Spleen (tissue), 11 donors: ENCODE data around the gene TSPAN8. TPM values are rescaled to one million over a fixed set of nuclear protein-coding genes. Genes with fewer than 3 reads are reported as not detected.

ENCODE experiments used
- DNase-seq: peaks from one replicate; pipeline ENCODE4 v3.0.0-alpha.2; 2020
- H3K27ac ChIP-seq, 8 donors: fragments of 200-600 bp; sonication (generic) in 7 of 8; 1 replicate in 4 of 8; 2 replicates in 4 of 8; pipeline versions ENCODE4 v1.5.0 to v1.8.0; 2016 to 2021; ENCODE audit warnings: inconsistent platforms in 4 of 8, mild to moderate bottlenecking in 4 of 8, moderate library complexity in 1 of 8
- H3K27me3 ChIP-seq, 7 donors: fragments of 200-600 bp; sonication (generic) in 6 of 7; replicated peaks in 1 of 7; 1 replicate in 4 of 7; 2 replicates in 3 of 7; pipeline versions ENCODE4 v1.5.0 to v1.8.0; 2016 to 2021; ENCODE audit warnings: inconsistent platforms in 3 of 7, mild to moderate bottlenecking in 1 of 7
- H3K36me3 ChIP-seq, 6 donors: fragments of 200-600 bp; sonication (generic) in 5 of 6; 1 replicate in 4 of 6; 2 replicates in 2 of 6; pipeline versions ENCODE4 v1.5.0 to v1.8.0; 2016 to 2021; ENCODE audit warnings: inconsistent platforms in 2 of 6
- H3K4me1 ChIP-seq, 6 donors: fragments of 200-600 bp; sonication (generic) in 5 of 6; 1 replicate in 3 of 6; 2 replicates in 3 of 6; pipeline versions ENCODE4 v1.5.0 to v1.8.0; 2016 to 2021; ENCODE audit warnings: inconsistent platforms in 3 of 6
- H3K4me3 ChIP-seq, 8 donors: fragments of 200-600 bp; sonication (generic) in 7 of 8; 1 replicate in 4 of 8; 2 replicates in 4 of 8; pipeline versions ENCODE4 v1.5.0 to v1.8.0; 2016 to 2021; ENCODE audit warnings: inconsistent platforms in 4 of 8, mild to moderate bottlenecking in 4 of 8, moderate library complexity in 2 of 8
- H3K9me3 ChIP-seq, 8 donors: fragments of 200-600 bp; sonication (generic) in 7 of 8; 1 replicate in 4 of 8; 2 replicates in 4 of 8; pipeline versions ENCODE4 v1.5.0 to v1.8.0; 2016 to 2021; ENCODE audit warnings: inconsistent platforms in 4 of 8
- CTCF ChIP-seq, 11 experiments: fragments of 200-600 bp in 7 of 11; fragments of 450-650 bp in 4 of 11; sonication (generic) in 4 of 11; IDR thresholded peaks in 8 of 11; conservative IDR thresholded peaks in 3 of 11; 1 replicate in 7 of 11; 2 replicates in 4 of 11; pipeline versions ENCODE4 v1.4.0 to v1.8.0; 2016 to 2021; ENCODE audit warnings: antibody characterized with exemption in 11 of 11, inconsistent platforms in 4 of 11, mild to moderate bottlenecking in 1 of 11
- POLR2A ChIP-seq, 3 donors: fragments of 450-650 bp; IDR thresholded peaks; one replicate each; pipeline ENCODE4 v1.5.1; 2017; ENCODE audit warnings: antibody characterized with exemption in 3 of 3, mild to moderate bottlenecking in 1 of 3
- POLR2AphosphoS5 ChIP-seq, 3 donors: sonication (generic); formaldehyde crosslinking; IDR thresholded peaks; one replicate each; pipeline ENCODE4 v1.5.1; 2017; ENCODE audit warnings: antibody characterized with exemption in 3 of 3
- WGBS, 5 donors: extraction: QIAGEN DNeasy Blood & Tissue Kit in 3 of 5; methylation state at CpG; one replicate each; pipeline versions ENCODE4 v1.1.5 to v1.1.7; 2013 to 2018; 5-methylcytosine and 5-hydroxymethylcytosine counted together
- intact Hi-C: fragments of 100-400 bp; cut with DNase I; formaldehyde crosslinking; loops from one replicate; pipeline ENCODE4 v1.15.0; 2023; ENCODE audit warnings: low total_unique reads
- polyA plus RNA-seq, 3 donors: library from polyadenylated mRNA; stranded (reverse); fragments of 200-250 nt; gene quantifications; one replicate each; pipeline ENCODE4 v1.2.1, GENCODE V29; 2013
- total RNA-seq, 7 donors: library from RNA; depleted of rRNA in 3 of 7; stranded (reverse); fragments of >200 nt in 3 of 7; fragmentation: NEBNext Ultra II Directional in 4 of 7; extraction: Animal tissue kit (Norgen Biotek cat#: 25700) in 4 of 7; gene quantifications; one replicate each; pipeline versions ENCODE4 v1.1.0 to v1.2.1, GENCODE V29; 2016 to 2021
- donor health status: healthy with polysubstance abuse.
- donor health status: DM: no; HTN: no; CAD: no; lungs with moderate emphysema.
- donor health status: DM: no; HTN: no; CAD: no.
- donor health status: Bipolar disorder and iron deficiency.
- donor health status: healthy.
- donor health status: DM: no; HTN: no; CAD: no.
- donor health status: DM: yes; HTN: yes; CAD: no.

Gene TSPAN8
- total and polyA plus RNA-seq, 10 donors, result 0.21 to 2.5 (median 0.34) TPM; not detected in 6

- no peak overlapping the region for H3K4me3 ChIP-seq
- 50 to 64% (median 54%) methylated on average over 4 of the region's 4 CpGs for WGBS, 5 donors
- no peak for DNase-seq
- H3K27me3 ChIP-seq, result no peaks in the 10 kb centered on the region
- no peak overlapping the region for H3K27ac ChIP-seq
- TF ChIP-seq POLR2A (IDR thresholded peaks at IDR 0.05) (no peak), POLR2AphosphoS5 (IDR thresholded peaks at IDR 0.05) (no peak), CTCF (IDR thresholded peaks at IDR 0.05 in 8 of 11, conservative IDR thresholded peaks at IDR 0.05 in 3 of 11) (no peak)
- H3K4me1 ChIP-seq, result no peaks in the 10 kb centered on the region
- peaks cover 0 to 7% (median 0%) of the 10 kb centered on the region in 8 donors for H3K9me3 ChIP-seq
- no peaks in the 10 kb centered on the region for H3K36me3 ChIP-seq
- intact Hi-C loops, result no loop called here
Measured at GRCh38 chr12:71190822-71191221, 33.0 kb upstream of the TSPAN8 start.

- no peaks in the 10 kb centered on the region for H3K36me3 ChIP-seq
- DNase-seq, result no peak
- intact Hi-C loops, result no loop called here
- TF ChIP-seq CTCF (IDR thresholded peaks at IDR 0.05 in 8 of 11, conservative IDR thresholded peaks at IDR 0.05 in 3 of 11) (no peak), POLR2AphosphoS5 (IDR thresholded peaks at IDR 0.05) (no peak), POLR2A (IDR thresholded peaks at IDR 0.05) (no peak)
- H3K9me3 ChIP-seq, result peaks cover 0 to 7% (median 0%) of the 10 kb centered on the region in 8 donors
- no peak overlapping the region for H3K4me3 ChIP-seq
- WGBS, 5 donors, result 76 to 83% (median 81%) methylated on average over 3 of the region's 3 CpGs
- no peaks in the 10 kb centered on the region for H3K27me3 ChIP-seq
- no peaks in the 10 kb centered on the region for H3K4me1 ChIP-seq
- H3K27ac ChIP-seq, result no peak overlapping the region
Measured at GRCh38 chr12:71187379-71187778, 29.6 kb upstream of the TSPAN8 start.

- H3K27ac ChIP-seq, result no peak overlapping the region
- intact Hi-C loops, result no loop called here
- DNase-seq, result no peak
Measured at GRCh38 chr12:71186571-71187288, 28.9 kb upstream of the TSPAN8 start.

More at GRCh38 chr12:71186571-71187288, 28.9 kb upstream of the TSPAN8 start:
- H3K9me3 ChIP-seq, result peaks cover 0 to 7% (median 0%) of the 10 kb centered on the region in 8 donors
- WGBS, 5 donors, result 75 to 87% (median 80%) methylated on average over 5 of the region's 5 CpGs
- no peaks in the 10 kb centered on the region for H3K27me3 ChIP-seq
- H3K4me1 ChIP-seq, result no peaks in the 10 kb centered on the region
- H3K36me3 ChIP-seq, result no peaks in the 10 kb centered on the region
- TF ChIP-seq POLR2AphosphoS5 (IDR thresholded peaks at IDR 0.05), result no peak
- TF ChIP-seq CTCF (IDR thresholded peaks at IDR 0.05 in 8 of 11, conservative IDR thresholded peaks at IDR 0.05 in 3 of 11), result no peak
- TF ChIP-seq POLR2A (IDR thresholded peaks at IDR 0.05), result no peak
- no peak overlapping the region for H3K4me3 ChIP-seq
